Progenitor cell of endocrine pancreas (in vitro differentiated cells): ENCODE measurements around the gene RPP25. TPM values are rescaled to one million over a fixed set of nuclear protein-coding genes. Genes with fewer than 3 reads are reported as not detected.

Source experiments
- DNase-seq: peaks from one replicate; pipeline ENCODE4 v3.0.0; 2021; ENCODE audit warnings: low spot score; ENCODE audit not compliant: unreplicated experiment
- H3K27ac Mint-ChIP-seq: 2 replicates; pipeline ENCODE4 v1.8.0; 2021; ENCODE audit warnings: mild to moderate bottlenecking, moderate library complexity, mixed read lengths
- H3K27me3 Mint-ChIP-seq: 2 replicates; pipeline ENCODE4 v1.8.0; 2021; ENCODE audit warnings: mixed read lengths
- H3K36me3 Mint-ChIP-seq: 2 replicates; pipeline ENCODE4 v1.8.0; 2022; ENCODE audit warnings: mixed read lengths; ENCODE audit not compliant: insufficient read depth
- H3K4me1 Mint-ChIP-seq: 2 replicates; pipeline ENCODE4 v1.8.0; 2021; ENCODE audit warnings: low read depth, mixed read lengths
- H3K4me3 Mint-ChIP-seq: 2 replicates; pipeline ENCODE4 v1.8.0; 2021; ENCODE audit warnings: low read depth, mild to moderate bottlenecking, moderate library complexity, mixed read lengths
- H3K9me3 Mint-ChIP-seq: 2 replicates; pipeline ENCODE4 v1.8.0; 2021; ENCODE audit warnings: low read depth, mixed read lengths
- total RNA-seq: library from RNA; stranded (reverse); gene quantifications from 2 replicates; pipeline ENCODE4 v1.2.1, GENCODE V29; 2021
- TF ChIP-seq, protein P1 (sequence below): fragments of 200-600 bp; sonication (generic); IDR thresholded peaks from one replicate; pipeline ENCODE4 v1.5.0; 2021; ENCODE audit warnings: antibody characterized with exemption, mild to moderate bottlenecking; ENCODE audit not compliant: unreplicated experiment

RPP25 gene
- total RNA-seq, 1 donor from 2014 or later, result 0.74 TPM

DNA sequence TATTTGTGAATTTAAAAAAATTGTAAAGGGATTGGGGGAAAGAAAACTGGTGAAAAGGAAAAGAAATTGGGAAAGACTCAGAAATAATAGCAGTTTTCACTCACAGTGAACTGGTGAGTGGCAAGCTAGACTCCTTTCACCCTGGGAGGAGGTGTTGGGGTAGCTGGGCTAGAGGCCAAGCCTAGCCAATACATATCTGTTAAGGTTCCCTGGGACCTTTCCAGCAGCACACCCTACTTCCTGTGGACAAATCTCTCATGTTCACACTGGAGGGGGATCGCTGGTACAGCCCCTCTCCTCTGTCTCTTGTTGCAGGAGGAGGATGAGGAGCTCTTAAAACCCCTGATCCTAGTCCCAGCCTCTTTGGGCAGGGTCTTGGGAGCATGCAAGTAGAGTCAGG, 3.7 kb upstream of the RPP25 start:
- Mint-ChIP-seq H3K27me3 (peaks cover 77% of the 10 kb centered on the region), H3K27ac (no peak overlapping the region), H3K9me3 (no peaks in the 10 kb centered on the region), H3K36me3 (no peaks in the 10 kb centered on the region), H3K4me1 (peaks cover 5% of the 10 kb centered on the region), H3K4me3 (no peak overlapping the region)
- no peak for DNase-seq
- TF ChIP-seq, protein P1, sequence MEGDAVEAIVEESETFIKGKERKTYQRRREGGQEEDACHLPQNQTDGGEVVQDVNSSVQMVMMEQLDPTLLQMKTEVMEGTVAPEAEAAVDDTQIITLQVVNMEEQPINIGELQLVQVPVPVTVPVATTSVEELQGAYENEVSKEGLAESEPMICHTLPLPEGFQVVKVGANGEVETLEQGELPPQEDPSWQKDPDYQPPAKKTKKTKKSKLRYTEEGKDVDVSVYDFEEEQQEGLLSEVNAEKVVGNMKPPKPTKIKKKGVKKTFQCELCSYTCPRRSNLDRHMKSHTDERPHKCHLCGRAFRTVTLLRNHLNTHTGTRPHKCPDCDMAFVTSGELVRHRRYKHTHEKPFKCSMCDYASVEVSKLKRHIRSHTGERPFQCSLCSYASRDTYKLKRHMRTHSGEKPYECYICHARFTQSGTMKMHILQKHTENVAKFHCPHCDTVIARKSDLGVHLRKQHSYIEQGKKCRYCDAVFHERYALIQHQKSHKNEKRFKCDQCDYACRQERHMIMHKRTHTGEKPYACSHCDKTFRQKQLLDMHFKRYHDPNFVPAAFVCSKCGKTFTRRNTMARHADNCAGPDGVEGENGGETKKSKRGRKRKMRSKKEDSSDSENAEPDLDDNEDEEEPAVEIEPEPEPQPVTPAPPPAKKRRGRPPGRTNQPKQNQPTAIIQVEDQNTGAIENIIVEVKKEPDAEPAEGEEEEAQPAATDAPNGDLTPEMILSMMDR, result no peak

DNA sequence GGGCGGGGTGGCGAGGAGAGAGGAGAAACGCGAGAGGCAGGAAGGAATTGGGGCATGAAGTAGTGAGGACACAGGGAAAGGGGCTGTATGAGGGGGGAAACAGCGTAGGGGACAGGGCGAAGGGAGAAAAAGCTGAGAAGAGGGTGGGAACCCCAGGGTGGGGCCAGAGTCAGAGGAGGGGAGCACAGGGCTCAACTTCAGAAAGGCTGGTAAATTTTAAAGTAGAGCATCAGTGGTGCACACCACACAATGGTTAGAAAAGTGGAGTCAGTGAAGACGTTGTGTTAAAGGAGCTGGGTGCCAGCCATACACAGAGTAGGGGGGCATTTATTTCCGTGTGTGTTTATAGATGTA, 3.0 kb upstream of the RPP25 start:
- TF ChIP-seq, protein P1, result no peak
- Mint-ChIP-seq H3K4me1 (peaks cover 5% of the 10 kb centered on the region), H3K4me3 (no peak overlapping the region), H3K36me3 (no peaks in the 10 kb centered on the region), H3K27me3 (peaks cover 78% of the 10 kb centered on the region), H3K9me3 (no peaks in the 10 kb centered on the region), H3K27ac (no peak overlapping the region)
- no peak for DNase-seq

DNA sequence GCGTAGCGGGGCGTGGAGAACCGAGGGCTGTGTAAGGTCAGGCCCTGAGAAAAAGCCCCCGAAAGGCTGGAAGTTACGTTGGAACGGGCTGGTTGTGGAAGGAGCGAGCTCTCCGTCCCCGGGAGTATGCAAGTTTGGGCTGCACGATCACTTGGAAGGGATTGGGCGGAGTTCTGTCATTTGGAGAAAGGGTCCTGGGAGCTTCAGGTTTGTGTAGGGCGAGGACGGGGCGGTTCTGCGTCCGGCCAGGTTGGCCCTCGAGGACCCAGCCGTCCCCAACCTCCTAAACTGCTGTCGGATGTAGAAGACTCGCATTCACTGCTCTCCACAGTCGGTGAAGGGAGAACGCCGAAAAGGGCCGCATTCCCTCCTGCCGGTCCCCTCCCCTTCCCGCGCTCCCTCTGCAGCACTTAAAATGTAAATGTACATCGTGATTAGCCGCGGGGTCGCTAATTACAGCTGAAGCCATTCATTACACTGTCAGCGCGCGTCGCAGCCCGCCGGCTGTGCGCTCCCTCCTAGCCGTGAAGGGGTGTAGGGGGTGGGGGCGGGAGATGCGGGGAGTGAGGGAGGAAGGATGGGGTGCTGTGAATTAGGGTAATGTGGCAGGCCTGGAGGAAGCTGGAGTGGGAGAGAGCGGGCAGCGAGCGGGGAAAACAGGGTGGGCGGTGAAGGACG, 2.5 kb upstream of the RPP25 start:
- peaks cover 5% of the 10 kb centered on the region for H3K4me1 Mint-ChIP-seq
- H3K4me3 Mint-ChIP-seq, result peak overlapping the region; percentile 30
- TF ChIP-seq, protein P1, result no peak
- no peak for DNase-seq
- peaks cover 80% of the 10 kb centered on the region for H3K27me3 Mint-ChIP-seq
- no peaks in the 10 kb centered on the region for H3K36me3 Mint-ChIP-seq
- no peaks in the 10 kb centered on the region for H3K9me3 Mint-ChIP-seq
- no peak overlapping the region for H3K27ac Mint-ChIP-seq

GRCh38 chr15:74958320-74958907, 1.8 kb upstream of the RPP25 start:
- TF ChIP-seq, protein P1, result peak; percentile 35
- no peak for DNase-seq
- peaks cover 5% of the 10 kb centered on the region for H3K4me1 Mint-ChIP-seq
- no peaks in the 10 kb centered on the region for H3K9me3 Mint-ChIP-seq
- no peaks in the 10 kb centered on the region for H3K36me3 Mint-ChIP-seq
- H3K27ac Mint-ChIP-seq, result no peak overlapping the region
- H3K4me3 Mint-ChIP-seq, result peak overlapping the region; percentile 30
- peaks cover 80% of the 10 kb centered on the region for H3K27me3 Mint-ChIP-seq

DNA sequence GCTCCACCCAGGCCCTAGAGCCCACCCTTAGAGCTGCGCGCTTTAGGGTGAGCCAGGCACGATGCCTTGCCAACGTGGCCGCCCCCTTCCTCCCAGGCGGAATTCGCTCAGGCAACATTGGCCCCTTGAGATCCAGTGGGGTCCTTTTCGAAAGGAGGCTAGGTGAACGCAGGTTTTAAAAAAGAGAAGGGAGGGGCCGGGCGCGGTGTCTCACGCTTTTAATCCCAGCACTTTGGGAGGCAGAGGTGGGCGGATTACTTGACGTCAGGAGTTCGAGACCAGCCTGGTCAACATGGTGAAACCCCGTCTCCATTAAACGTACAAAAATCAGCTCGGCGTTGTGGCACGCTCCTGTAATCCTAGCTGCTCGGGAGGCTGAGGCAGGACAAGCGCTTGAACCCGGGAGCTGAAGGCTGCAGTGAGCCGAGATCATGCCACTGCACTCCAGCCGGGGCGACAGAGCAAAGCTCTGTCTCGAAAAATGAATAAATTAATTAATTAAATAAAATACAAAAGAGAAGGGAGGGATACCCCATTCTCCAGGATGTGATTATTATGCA, 984 bp upstream of the RPP25 start:
- H3K4me3 Mint-ChIP-seq, result no peak overlapping the region
- peaks cover 72% of the 10 kb centered on the region for H3K27me3 Mint-ChIP-seq
- H3K27ac Mint-ChIP-seq, result no peak overlapping the region
- DNase-seq, result no peak
- H3K9me3 Mint-ChIP-seq, result no peaks in the 10 kb centered on the region
- H3K4me1 Mint-ChIP-seq, result peaks cover 5% of the 10 kb centered on the region
- TF ChIP-seq, protein P1, result no peak
- H3K36me3 Mint-ChIP-seq, result no peaks in the 10 kb centered on the region
